Endothelial cell of umbilical vein (primary cell): ENCODE measurements around the gene MAPKAP1. TPM values are rescaled to one million over a fixed set of nuclear protein-coding genes. Genes with fewer than 3 reads are reported as not detected.
A peak's percentile ranks its signal among the peaks of the same experiment; 100 is the strongest.

Source experiments
- BruUV-seq: library from RNA; stranded (reverse); fragments of 400-500 nt; replicated peaks from 2 replicates; lab custom pipeline; 2021; lab: Mats Ljungman, UMichigan
- CTCF ChIA-PET: fragments of 300-600, 350-600 bp; sonication (Branson Sonifier 250); formaldehyde crosslinking; loops from one replicate; lab custom pipeline; 2021; ENCODE audit warnings: antibody characterized with exemption, inconsistent platforms; lab: Charles Lee
- POLR2A ChIA-PET: fragments of 300-600, 350-600 bp; sonication (Branson Sonifier 250); formaldehyde crosslinking; loops from one replicate; lab custom pipeline; 2021; ENCODE audit warnings: antibody characterized with exemption, inconsistent platforms; lab: Charles Lee
- DNase-seq: peaks from one replicate; pipeline ENCODE4 v3.0.0-alpha.2; 2011; ENCODE audit warnings: low read depth, low spot score
- FAIRE-seq: peaks from 2 replicates; lab custom pipeline; 2011; peaks lifted over from hg19 to GRCh38; lab: Jason Lieb, UNC
- H2AFZ ChIP-seq: 2 replicates; pipeline ENCODE4 v1.6.0; 2012; ENCODE audit warnings: low read depth, low read length, control low read depth, inconsistent platforms
- H3K27ac ChIP-seq: 2 replicates; pipeline ENCODE4 v1.5.1; 2011; ENCODE audit warnings: low read depth, mild to moderate bottlenecking, control low read depth, low read length, moderate library complexity; ENCODE audit not compliant: insufficient read depth
- H3K27me3 ChIP-seq, 2 experiments: 2 replicates each; pipeline versions ENCODE4 v1.6.0 to v1.6.1; 2011; ENCODE audit warnings: low read length in 2 of 2, mixed read lengths in 1 of 2; ENCODE audit not compliant: control insufficient read depth in 2 of 2, insufficient read depth in 2 of 2
- H3K36me3 ChIP-seq, 2 experiments: 2 replicates in 1 of 2; 3 replicates in 1 of 2; pipeline ENCODE4 v1.5.1; 2011; ENCODE audit warnings: low read length in 2 of 2, mild to moderate bottlenecking in 1 of 2, moderate library complexity in 1 of 2; ENCODE audit not compliant: control insufficient read depth in 2 of 2, insufficient read depth in 2 of 2; ENCODE audit errors: extremely low read depth in 1 of 2
- H3K4me1 ChIP-seq: 3 replicates; pipeline ENCODE4 v1.5.1; 2011; ENCODE audit warnings: mild to moderate bottlenecking, low read length; ENCODE audit not compliant: control insufficient read depth, insufficient read depth; ENCODE audit errors: extremely low read depth
- H3K4me2 ChIP-seq: 2 replicates; pipeline ENCODE4 v1.6.1; 2011; ENCODE audit warnings: low read length, control low read depth, mixed read lengths; ENCODE audit not compliant: insufficient read depth
- H3K4me3 ChIP-seq, 3 experiments: fragments of 200-600 bp in 1 of 3; sonication (generic), shearing (Covaris generic) in 1 of 3; replicated peaks in 1 of 3; 2 replicates each; pipeline ENCODE4 v1.5.1; 2011 to 2016; ENCODE audit warnings: control low read depth in 3 of 3, low read length in 3 of 3, mild to moderate bottlenecking in 2 of 3, inconsistent platforms in 1 of 3, low read depth in 1 of 3, moderate library complexity in 1 of 3; ENCODE audit not compliant: insufficient read depth in 1 of 3
- H3K79me2 ChIP-seq: 2 replicates; pipeline ENCODE4 v1.6.0; 2012; ENCODE audit warnings: low read length, inconsistent platforms; ENCODE audit not compliant: control insufficient read depth, insufficient read depth
- H3K9ac ChIP-seq: replicated peaks from 2 replicates; pipeline ENCODE3; 2011; ENCODE audit warnings: low read length, control low read depth; ENCODE audit not compliant: insufficient read depth; ENCODE audit errors: extremely low read depth
- H3K9me1 ChIP-seq: replicated peaks from 3 replicates; pipeline ENCODE4 v1.6.0; 2011; ENCODE audit warnings: mild to moderate bottlenecking, low read length; ENCODE audit not compliant: control insufficient read depth, insufficient read depth; ENCODE audit errors: extremely low read depth
- H3K9me3 ChIP-seq: replicated peaks from 2 replicates; pipeline ENCODE4 v1.5.1; 2012; ENCODE audit warnings: low read length, inconsistent platforms; ENCODE audit not compliant: control insufficient read depth, insufficient read depth
- H4K20me1 ChIP-seq: replicated peaks from 2 replicates; pipeline ENCODE3; 2011; ENCODE audit warnings: mild to moderate bottlenecking, low read length; ENCODE audit not compliant: control insufficient read depth, insufficient read depth; ENCODE audit errors: extremely low read depth
- CTCF ChIP-seq, 2 donors: IDR thresholded peaks; 1 replicate in 1 of 2; 2 replicates in 1 of 2; pipeline ENCODE4 v1.5.1; 2011; ENCODE audit warnings: low read length in 2 of 2, mild to moderate bottlenecking in 2 of 2, moderate library complexity in 2 of 2, control low read depth in 1 of 2, inconsistent platforms in 1 of 2, low read depth in 1 of 2; ENCODE audit not compliant: insufficient read depth in 1 of 2; ENCODE audit errors: extremely low read depth in 1 of 2
- EZH2 ChIP-seq: IDR thresholded peaks from 2 replicates; pipeline ENCODE4 v1.6.1; 2012; ENCODE audit warnings: borderline replicate concordance, low read depth, mild to moderate bottlenecking, moderate library complexity, low read length, inconsistent platforms; ENCODE audit not compliant: severe bottlenecking
- FOS ChIP-seq: IDR thresholded peaks from 2 replicates; pipeline ENCODE4 v1.6.1; 2011; ENCODE audit warnings: mild to moderate bottlenecking, low read length, moderate library complexity, borderline replicate concordance; ENCODE audit not compliant: insufficient read depth
- GATA2 ChIP-seq: IDR thresholded peaks from 2 replicates; pipeline ENCODE4 v1.7.0; 2011; ENCODE audit warnings: low read depth, mild to moderate bottlenecking, moderate library complexity, mixed read lengths, low read length; ENCODE audit not compliant: insufficient read length, insufficient read depth
- JUN ChIP-seq: IDR thresholded peaks from 2 replicates; pipeline ENCODE4 v1.6.1; 2011; ENCODE audit warnings: borderline replicate concordance, low read depth; ENCODE audit not compliant: insufficient read length, insufficient read depth
- MAX ChIP-seq: IDR thresholded peaks from 2 replicates; pipeline ENCODE4 v1.6.1; 2011; ENCODE audit not compliant: insufficient read depth, insufficient read length
- MYC ChIP-seq: IDR thresholded peaks from one replicate; pipeline ENCODE4 v1.6.1; 2011; ENCODE audit warnings: mild to moderate bottlenecking, low read depth, low read length
- POLR2A ChIP-seq: IDR thresholded peaks from 2 replicates; pipeline ENCODE4 v1.6.1; 2012; ENCODE audit warnings: low read depth, mild to moderate bottlenecking, control low read depth, low read length
- POLR2AphosphoS5 ChIP-seq: IDR thresholded peaks from 2 replicates; pipeline ENCODE4 v1.6.1; 2012; ENCODE audit warnings: low read depth, mild to moderate bottlenecking, control low read depth, low read length, moderate library complexity; ENCODE audit not compliant: insufficient read depth
- dilution Hi-C: fragments of 300-500 bp; cut with MboI; formaldehyde crosslinking; loops from one replicate; pipeline ENCODE4 v1.15.0; 2019; ENCODE audit warnings: low sequenced_read_pairs; ENCODE audit not compliant: extremely low pct_ligation_motif_present
- intact Hi-C: fragments of 100-400 bp; cut with micrococcal nuclease; formaldehyde crosslinking; loops from one replicate; pipeline ENCODE4 v1.10.0; 2022
- polyA plus RNA-seq, 4 experiments: library from polyadenylated mRNA; depleted of rRNA in 3 of 4; stranded (reverse) in 3 of 4; unstranded in 1 of 4; fragments of >200 nt; gene quantifications; 2 replicates each; pipeline versions ENCODE4 v1.2.1 to v1.2.3, GENCODE V29; 2011 to 2012; ENCODE audit warnings: missing spikeins in 1 of 4
- total RNA-seq: library from RNA; stranded (reverse); gene quantifications from 2 replicates; pipeline ENCODE4 v1.2.3, GENCODE V29; 2021

MAPKAP1 gene
- total and polyA plus RNA-seq, 2 donors (not counting 3 experiments of a cell fraction or from before 2014, with no cell fraction given): 61.9 to 99.1 TPM

DNA sequence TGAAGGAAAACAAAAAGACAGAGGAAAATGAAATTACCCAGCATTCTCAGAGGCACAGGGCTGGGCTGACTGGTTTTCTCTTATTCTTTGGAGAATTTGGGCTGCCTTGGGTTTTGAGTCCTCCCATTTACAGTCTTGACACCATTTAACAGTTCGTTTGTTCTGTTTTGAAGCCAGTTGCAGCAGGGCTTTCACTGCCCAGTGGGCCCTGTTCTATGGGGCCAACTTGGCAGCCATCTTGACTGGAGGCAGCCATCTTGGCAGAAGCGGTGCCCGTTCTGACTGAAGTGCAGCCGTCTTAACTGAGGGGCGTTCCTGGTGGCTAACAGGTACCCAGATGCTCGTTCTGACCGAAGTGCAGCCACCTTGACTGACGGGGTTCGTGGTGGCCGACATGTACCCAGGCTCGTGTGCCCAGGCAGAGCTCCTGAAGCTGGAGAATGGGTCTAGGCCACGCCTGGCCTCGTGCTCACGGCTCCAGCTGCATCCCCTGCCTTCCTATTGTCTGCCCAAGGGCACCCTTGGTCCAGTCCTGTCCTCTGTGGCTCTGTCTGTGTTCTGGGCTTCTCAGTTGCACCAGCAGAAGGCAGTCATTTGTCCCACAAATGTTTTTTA, 281.0 kb downstream of the MAPKAP1 start:
- Histone ChIP-seq H4K20me1 (no peaks in the 10 kb centered on the region), H3K27me3 (no peaks in the 10 kb centered on the region), H3K36me3 (no peaks in the 10 kb centered on the region), H3K79me2 (no peaks in the 10 kb centered on the region), H3K4me2 (no peak overlapping the region), H3K4me3 (no peak overlapping the region), H2AFZ (peak overlapping the region; percentile 80), H3K27ac (no peak overlapping the region), H3K4me1 (no peaks in the 10 kb centered on the region), H3K9ac (no peak overlapping the region), H3K9me3 (no peaks in the 10 kb centered on the region), H3K9me1 (no peaks in the 10 kb centered on the region)
- ChIA-PET CTCF (no interaction called here), POLR2A (no interaction called here)
- FAIRE-seq (no peak), DNase-seq (no peak)
- intact Hi-C loops (loop anchor here (5.0 kb wide), 1 partner anchor 206 kb away; no protein-coding TSS in a partner anchor), dilution Hi-C loops (no loop called here)
- no TSS peak for BruUV-seq
- TF ChIP-seq EZH2 (no peak), POLR2AphosphoS5 (no peak), JUN (no peak), FOS (no peak), MAX (no peak), CTCF (IDR thresholded peaks at IDR 0.05; ENCODE audit: extremely low read depth in 1 of 2, insufficient read depth in 1 of 2, low read depth in 1 of 2, low read length in 2 of 2) (no peak), MYC (no peak), POLR2A (no peak), GATA2 (no peak)
